OCI-LY1 (cell line): ENCODE data around the gene ZMAT3.

Experiments
- H2AFZ ChIP-seq: fragments of 200-600 bp; sonication (generic), shearing (Covaris generic); 2 replicates; pipeline ENCODE4 v1.6.0; 2014; ENCODE audit warnings: antibody characterized with exemption, mild to moderate bottlenecking, low read length
- H3F3A ChIP-seq: fragments of 200-600 bp; sonication (generic), shearing (Covaris generic); 2 replicates; pipeline ENCODE4 v1.6.0; 2014; ENCODE audit warnings: mild to moderate bottlenecking, antibody characterized with exemption, low read length, moderate library complexity; ENCODE audit not compliant: insufficient read depth
- H3K27ac ChIP-seq: fragments of 200-600 bp; sonication (generic); 2 replicates; pipeline ENCODE4 v1.5.1; 2014; ENCODE audit warnings: low read length, mixed run types, mild to moderate bottlenecking, low read depth; ENCODE audit not compliant: poor library complexity, severe bottlenecking
- H3K27me3 ChIP-seq: fragments of 200-600 bp; sonication (generic); 2 replicates; pipeline ENCODE4 v1.6.0; 2014; ENCODE audit warnings: antibody characterized with exemption, mild to moderate bottlenecking, low read length, moderate library complexity; ENCODE audit not compliant: insufficient read depth
- H3K36me3 ChIP-seq: fragments of 200-600 bp; sonication (generic); 2 replicates; pipeline ENCODE4 v1.6.1; 2014; ENCODE audit warnings: mild to moderate bottlenecking, antibody characterized with exemption, low read length, moderate library complexity, mixed read lengths; ENCODE audit not compliant: insufficient read depth
- H3K4me1 ChIP-seq: fragments of 200-600 bp; sonication (generic); 2 replicates; pipeline ENCODE4 v1.5.1; 2014; ENCODE audit warnings: mild to moderate bottlenecking, low read length, moderate library complexity; ENCODE audit not compliant: insufficient read depth, severe bottlenecking
- H3K4me2 ChIP-seq: fragments of 200-600 bp; sonication (generic), shearing (Covaris generic); 2 replicates; pipeline ENCODE4 v1.6.1; 2014; ENCODE audit warnings: low read length
- H3K4me3 ChIP-seq: fragments of 200-600 bp; sonication (generic); 2 replicates; pipeline ENCODE4 v1.5.1; 2014; ENCODE audit warnings: low read length, low read depth, mild to moderate bottlenecking, mixed read lengths; ENCODE audit not compliant: poor library complexity, severe bottlenecking
- H3K79me2 ChIP-seq: fragments of 200-600 bp; shearing (Covaris generic); 2 replicates; pipeline ENCODE4 v1.6.1; 2016; ENCODE audit warnings: mixed run types, low read length, mixed read lengths; ENCODE audit not compliant: insufficient read depth
- H3K9ac ChIP-seq: fragments of 200-600 bp; sonication (generic), shearing (Covaris generic); 2 replicates; pipeline ENCODE4 v1.6.1; 2014; ENCODE audit warnings: mild to moderate bottlenecking, low read length, mixed read lengths
- H3K9me2 ChIP-seq: fragments of 200-600 bp; sonication (generic), shearing (Covaris generic); 2 replicates; pipeline ENCODE4 v1.6.1; 2014; ENCODE audit warnings: low read depth, mild to moderate bottlenecking, low read length, mixed read lengths
- H3K9me3 ChIP-seq: fragments of 200-600 bp; shearing (Covaris generic); 2 replicates; pipeline ENCODE4 v1.6.1; 2014; ENCODE audit warnings: low read length, mixed read lengths
- H4K20me1 ChIP-seq: fragments of 200-600 bp; sonication (generic), shearing (Covaris generic); 2 replicates; pipeline ENCODE4 v1.6.0; 2016; ENCODE audit warnings: mild to moderate bottlenecking, low read length; ENCODE audit not compliant: insufficient read depth
- CTCF ChIP-seq: fragments of 200-600 bp; sonication (generic), shearing (Covaris generic); IDR thresholded peaks from 2 replicates; pipeline ENCODE4 v1.5.1; 2017; ENCODE audit warnings: mild to moderate bottlenecking, antibody characterized with exemption, low read length, moderate library complexity, mixed read lengths
- EZH2 ChIP-seq: fragments of 200-600 bp; sonication (generic), shearing (Covaris generic); IDR thresholded peaks from 2 replicates; pipeline ENCODE4 v1.8.0; 2017; ENCODE audit warnings: borderline replicate concordance, mixed run types, mild to moderate bottlenecking, antibody characterized with exemption, low read length, moderate library complexity, mixed read lengths

The ZMAT3 gene

DNA sequence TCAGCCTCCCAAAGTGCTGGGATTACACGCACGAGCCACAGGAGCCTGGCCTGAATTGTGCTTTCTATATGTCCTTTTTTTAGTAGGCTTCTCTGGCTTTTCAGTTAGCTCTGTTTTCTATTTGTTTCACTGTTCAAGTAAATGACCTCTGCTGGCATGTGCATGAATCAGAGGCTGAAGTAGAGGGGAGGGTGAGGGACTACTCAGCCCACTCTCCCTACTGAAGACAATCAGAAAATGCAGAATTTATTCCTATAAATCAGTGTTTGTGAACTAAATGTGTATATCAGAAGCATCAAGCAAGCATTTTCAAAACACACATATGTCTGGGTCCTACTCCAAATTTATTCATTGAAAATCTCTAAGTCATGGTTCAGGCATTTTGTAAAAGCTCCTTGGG, 45.0 kb downstream of the ZMAT3 start:
- no peaks in the 10 kb centered on the region for H4K20me1 ChIP-seq
- H3K79me2 ChIP-seq: no peaks in the 10 kb centered on the region
- H3K4me2 ChIP-seq: no peak overlapping the region
- no peak overlapping the region for H2AFZ ChIP-seq
- peaks cover 57% of the 10 kb centered on the region for H3K36me3 ChIP-seq
- H3K4me1 ChIP-seq: peaks cover 5% of the 10 kb centered on the region
- no peak overlapping the region for H3K27ac ChIP-seq
- H3F3A ChIP-seq: no peaks in the 10 kb centered on the region
- no peak overlapping the region for H3K4me3 ChIP-seq
- H3K9ac ChIP-seq: no peak overlapping the region
- TF ChIP-seq CTCF: no peak
- no peak for TF ChIP-seq EZH2
- no peaks in the 10 kb centered on the region for H3K27me3 ChIP-seq
- no peaks in the 10 kb centered on the region for H3K9me3 ChIP-seq
- H3K9me2 ChIP-seq: no peaks in the 10 kb centered on the region

GRCh38 chr3:179021119-179021903, 50.3 kb downstream of the ZMAT3 start:
- Histone ChIP-seq H4K20me1 (no peaks in the 10 kb centered on the region), H3K4me1 (peaks cover 44% of the 10 kb centered on the region), H3K27me3 (no peaks in the 10 kb centered on the region), H3K4me3 (no peak overlapping the region), H3K4me2 (no peak overlapping the region), H3K9me2 (no peaks in the 10 kb centered on the region), H2AFZ (no peak overlapping the region), H3K9ac (no peak overlapping the region), H3K79me2 (no peaks in the 10 kb centered on the region), H3K27ac (no peak overlapping the region), H3K36me3 (peaks cover 39% of the 10 kb centered on the region), H3F3A (0 out of 2 replicates have a peak, but pooled peaks cover 4% of the 10 kb centered on the region), H3K9me3 (no peaks in the 10 kb centered on the region)
- no peak for TF ChIP-seq CTCF
- no peak for TF ChIP-seq EZH2

DNA sequence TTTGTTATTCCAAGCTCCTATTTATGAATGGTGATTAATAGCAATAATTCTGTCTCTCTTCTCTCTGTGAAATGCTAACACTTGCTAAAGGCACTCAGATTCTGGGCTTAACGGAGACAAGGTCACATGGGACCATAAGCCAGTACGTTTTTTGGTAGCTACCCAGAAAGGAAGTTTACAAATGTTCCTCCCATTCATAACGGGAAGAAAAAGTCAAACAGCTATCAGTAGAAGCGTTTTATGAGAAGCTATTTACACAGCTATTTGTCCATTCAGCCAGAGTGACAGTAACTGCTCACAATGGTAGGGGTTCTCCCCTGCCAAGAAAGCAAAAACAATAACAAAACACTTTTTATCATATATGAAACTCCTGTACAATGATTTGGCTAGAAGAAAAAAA, 51.5 kb downstream of the ZMAT3 start:
- no peaks in the 10 kb centered on the region for H3K79me2 ChIP-seq
- no peaks in the 10 kb centered on the region for H4K20me1 ChIP-seq
- peaks cover 48% of the 10 kb centered on the region for H3K4me1 ChIP-seq
- H2AFZ ChIP-seq: no peak overlapping the region
- TF ChIP-seq EZH2: no peak
- TF ChIP-seq CTCF: no peak
- no peak overlapping the region for H3K4me3 ChIP-seq
- no peaks in the 10 kb centered on the region for H3K9me3 ChIP-seq
- no peak overlapping the region for H3K9ac ChIP-seq
- H3K27ac ChIP-seq: peak overlapping the region; percentile 11
- no peaks in the 10 kb centered on the region for H3K27me3 ChIP-seq
- H3K9me2 ChIP-seq: no peaks in the 10 kb centered on the region
- H3F3A ChIP-seq: 0 out of 2 replicates have a peak, but pooled peaks cover 7% of the 10 kb centered on the region
- H3K36me3 ChIP-seq: peaks cover 29% of the 10 kb centered on the region
- no peak overlapping the region for H3K4me2 ChIP-seq
